ENCODE results near the gene VKORC1L1.
"Not testable (repeated sequence)": the region's sequence is repeated elsewhere in the genome, so short reads cannot be mapped to it uniquely, and the experiment has no call there.

VKORC1L1 gene

DNA sequence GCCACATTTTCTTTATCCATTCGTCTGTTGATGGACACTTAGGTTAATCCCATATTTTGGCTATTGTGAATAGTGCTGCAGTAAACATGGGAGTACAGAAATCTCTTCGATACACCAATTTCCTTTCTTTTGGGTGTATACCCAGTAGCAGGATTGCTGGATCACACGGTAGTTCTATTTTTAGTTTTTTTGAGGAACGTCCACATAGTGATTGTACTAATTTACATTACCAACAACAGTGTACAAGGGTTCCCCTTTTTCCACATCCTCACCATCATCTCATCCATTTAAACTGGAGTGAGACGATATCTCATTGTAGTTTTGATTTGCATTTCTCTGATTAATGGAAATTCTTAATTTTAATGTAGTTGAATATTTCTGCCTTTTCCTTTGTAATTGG, 19.3 kb downstream of the VKORC1L1 start:
- TF ChIP-seq, protein P1, sequence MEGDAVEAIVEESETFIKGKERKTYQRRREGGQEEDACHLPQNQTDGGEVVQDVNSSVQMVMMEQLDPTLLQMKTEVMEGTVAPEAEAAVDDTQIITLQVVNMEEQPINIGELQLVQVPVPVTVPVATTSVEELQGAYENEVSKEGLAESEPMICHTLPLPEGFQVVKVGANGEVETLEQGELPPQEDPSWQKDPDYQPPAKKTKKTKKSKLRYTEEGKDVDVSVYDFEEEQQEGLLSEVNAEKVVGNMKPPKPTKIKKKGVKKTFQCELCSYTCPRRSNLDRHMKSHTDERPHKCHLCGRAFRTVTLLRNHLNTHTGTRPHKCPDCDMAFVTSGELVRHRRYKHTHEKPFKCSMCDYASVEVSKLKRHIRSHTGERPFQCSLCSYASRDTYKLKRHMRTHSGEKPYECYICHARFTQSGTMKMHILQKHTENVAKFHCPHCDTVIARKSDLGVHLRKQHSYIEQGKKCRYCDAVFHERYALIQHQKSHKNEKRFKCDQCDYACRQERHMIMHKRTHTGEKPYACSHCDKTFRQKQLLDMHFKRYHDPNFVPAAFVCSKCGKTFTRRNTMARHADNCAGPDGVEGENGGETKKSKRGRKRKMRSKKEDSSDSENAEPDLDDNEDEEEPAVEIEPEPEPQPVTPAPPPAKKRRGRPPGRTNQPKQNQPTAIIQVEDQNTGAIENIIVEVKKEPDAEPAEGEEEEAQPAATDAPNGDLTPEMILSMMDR (IDR thresholded peaks at IDR 0.05; ENCODE audit: insufficient read depth, low read depth, low read length, missing control alignments): no peak
- DNase-seq (ENCODE audit: low read depth): no peak
- no peak overlapping the region for H3K4me3 ChIP-seq (ENCODE audit: low read length)

- DNase-seq (ENCODE audit: low read depth): no peak
- H3K4me3 ChIP-seq (ENCODE audit: low read length): no peak overlapping the region
- TF ChIP-seq, protein P1 (IDR thresholded peaks at IDR 0.05; ENCODE audit: insufficient read depth, low read depth, low read length, missing control alignments): no peak
Measured at GRCh38 chr7:65892835-65893234, 20.0 kb downstream of the VKORC1L1 start.

- no peak overlapping the region for H3K4me3 ChIP-seq (ENCODE audit: low read length)
- no peak for DNase-seq (ENCODE audit: low read depth)
- TF ChIP-seq, protein P1 (IDR thresholded peaks at IDR 0.05; ENCODE audit: insufficient read depth, low read depth, low read length, missing control alignments): no peak
Measured at GRCh38 chr7:65896279-65896870, 23.5 kb downstream of the VKORC1L1 start.

DNA sequence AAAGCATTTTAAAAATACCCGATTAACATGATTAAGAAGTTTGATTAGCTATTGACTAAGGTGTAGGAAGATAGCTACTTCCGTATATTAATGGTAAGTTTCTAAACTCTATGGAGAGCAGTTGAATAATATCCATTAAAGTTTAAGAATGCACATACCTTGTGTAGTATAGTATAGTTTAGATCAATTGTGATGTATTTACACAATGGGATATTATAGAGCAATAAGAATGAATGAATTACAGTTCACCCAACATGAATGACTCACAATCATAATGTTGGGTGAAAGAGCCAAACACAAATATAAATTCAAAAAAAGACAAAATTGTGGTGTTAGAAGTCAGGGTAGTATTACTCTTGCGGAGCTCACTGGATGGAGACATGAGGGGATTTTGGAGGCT, 24.4 kb downstream of the VKORC1L1 start:
- not testable (repeated sequence) for H3K4me3 ChIP-seq (ENCODE audit: low read length); DNase-seq (ENCODE audit: low read depth)

DNA sequence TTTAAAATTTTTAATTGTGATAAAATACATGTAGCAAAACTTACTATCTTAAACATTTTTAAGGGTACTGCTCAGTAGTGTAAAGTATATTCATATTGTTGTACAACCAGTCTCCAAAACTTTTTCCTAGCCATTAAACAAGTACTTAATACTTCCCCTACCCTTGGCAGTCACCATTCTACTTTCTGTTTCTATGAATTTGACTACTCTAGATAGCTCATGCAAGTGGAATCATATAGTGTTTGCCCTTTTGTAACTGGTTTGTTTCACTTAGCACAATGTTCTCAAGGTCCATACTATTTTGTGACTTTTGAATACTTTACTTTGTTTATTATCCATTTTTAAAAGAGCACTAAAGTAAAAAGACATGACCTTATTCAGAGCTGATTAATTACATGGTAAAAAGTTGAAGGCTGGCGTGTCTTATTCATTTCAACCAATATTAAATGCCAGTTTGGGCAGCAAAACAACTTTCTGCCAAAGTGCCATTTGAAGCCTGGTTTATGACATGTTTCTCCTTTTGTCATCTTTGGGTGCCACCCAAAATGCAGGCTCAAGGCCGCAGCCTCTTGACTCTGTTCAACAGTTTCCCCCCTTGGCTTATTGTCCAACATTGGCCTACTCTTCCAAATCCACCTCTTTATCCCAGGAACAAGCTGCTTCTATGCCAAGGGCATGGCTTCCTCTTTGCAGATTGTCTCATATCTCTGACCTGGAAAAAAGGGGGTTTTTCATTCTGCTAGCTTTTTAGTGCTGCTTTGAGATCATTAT, 26.0 kb downstream of the VKORC1L1 start:
- not testable (repeated sequence) for H3K4me3 ChIP-seq (ENCODE audit: low read length); DNase-seq (ENCODE audit: low read depth)

DNA sequence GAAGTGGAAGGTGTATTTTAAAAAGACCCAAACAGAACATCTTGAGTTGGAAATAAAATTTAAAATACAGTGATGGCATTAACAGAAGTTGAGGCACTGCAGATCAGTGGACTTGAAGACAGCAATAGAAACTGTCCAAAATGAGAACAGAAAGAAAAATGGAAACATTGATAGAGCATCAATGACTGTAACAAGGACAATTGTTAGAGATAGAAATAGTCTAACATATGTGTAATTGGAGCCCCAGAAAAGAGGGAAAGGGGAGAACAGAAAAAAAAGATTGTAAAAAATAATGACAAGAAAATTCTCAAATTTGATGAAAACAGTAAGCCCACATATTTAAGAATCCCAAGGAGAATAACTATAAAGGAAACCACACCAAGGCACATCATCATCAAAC, 29.4 kb downstream of the VKORC1L1 start:
- TF ChIP-seq, protein P1 (IDR thresholded peaks at IDR 0.05; ENCODE audit: insufficient read depth, low read depth, low read length, missing control alignments): no peak

DNA sequence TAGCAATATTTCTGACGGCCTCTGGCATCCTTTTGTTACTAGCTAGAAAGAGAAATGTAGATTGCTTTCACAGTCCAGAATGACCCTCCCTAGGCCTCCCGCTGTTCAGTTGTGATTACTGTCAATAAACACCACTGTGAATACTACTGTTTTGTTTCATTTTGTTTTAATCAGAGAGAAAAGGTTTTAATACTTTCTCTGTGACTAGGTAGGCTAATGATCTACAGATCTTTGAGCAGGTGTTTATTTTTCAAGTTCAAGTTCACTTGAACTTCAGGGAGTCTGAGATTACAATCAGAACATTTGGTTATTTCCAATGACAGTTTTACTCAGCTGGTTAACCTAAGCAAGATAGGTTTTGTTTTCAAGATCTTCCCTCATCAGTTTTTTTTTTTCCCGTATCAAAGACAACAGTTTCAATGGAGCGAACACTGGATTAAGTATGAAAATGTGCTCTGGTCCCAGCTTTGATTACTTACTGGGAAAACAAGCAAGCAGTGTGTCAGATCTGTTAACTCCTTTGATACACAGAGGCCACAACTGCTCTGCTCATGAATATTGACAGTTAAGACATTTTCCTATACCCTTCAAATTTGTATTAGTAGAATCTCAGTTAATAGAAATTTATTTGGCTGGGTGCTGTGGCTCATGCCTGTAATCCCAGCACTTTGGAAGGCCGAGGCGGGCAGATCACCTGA, 34.8 kb downstream of the VKORC1L1 start:
- H3K4me3 ChIP-seq (ENCODE audit: low read length): no peak overlapping the region
- TF ChIP-seq, protein P1 (IDR thresholded peaks at IDR 0.05; ENCODE audit: insufficient read depth, low read depth, low read length, missing control alignments): no peak
- DNase-seq (ENCODE audit: low read depth): no peak

More for the DNA sequence above, 29.4 kb downstream of the VKORC1L1 start:
- no peak for DNase-seq (ENCODE audit: low read depth)
- no peak overlapping the region for H3K4me3 ChIP-seq (ENCODE audit: low read length)

Measured in epithelial cell of esophagus (primary cell).